GM23338 (cell line): Measurements from ENCODE around the gene RTN4RL1. TPM values are rescaled to one million over a fixed set of nuclear protein-coding genes. Genes with fewer than 3 reads are reported as not detected.
"Not testable (repeated sequence)": the region's sequence is repeated elsewhere in the genome, so short reads cannot be mapped to it uniquely, and the experiment has no call there.

Experiments used
- ATAC-seq: fragments of 200-7000 bp; cut with Tn5 transposase; 3 replicates; pipeline ENCODE4 v1.9.1; 2020
- DNase-seq: peaks from one replicate; pipeline ENCODE4 v3.0.0-alpha.2; 2015; ENCODE audit warnings: low spot score
- H2AFZ ChIP-seq: fragments of 200-600 bp; sonication (generic); 2 replicates; pipeline ENCODE4 v1.8.0; 2016; ENCODE audit warnings: antibody characterized with exemption, mild to moderate bottlenecking, moderate library complexity
- H3F3A ChIP-seq: fragments of 200-600 bp; sonication (generic); replicated peaks from 2 replicates; pipeline ENCODE4 v1.8.0; 2017; ENCODE audit warnings: antibody characterized with exemption, mixed run types, low read depth
- H3K27ac ChIP-seq: fragments of 200-600 bp; sonication (generic); 2 replicates; pipeline ENCODE4 v1.6.1; 2016; ENCODE audit warnings: low read depth
- H3K27me3 ChIP-seq: fragments of 200-600 bp; sonication (generic); 2 replicates; pipeline ENCODE4 v1.8.0; 2016; ENCODE audit warnings: mild to moderate bottlenecking, mixed run types, moderate library complexity; ENCODE audit not compliant: insufficient read depth
- H3K36me3 ChIP-seq: fragments of 200-600 bp; sonication (generic); 2 replicates; pipeline ENCODE4 v1.8.0; 2016; ENCODE audit warnings: mild to moderate bottlenecking; ENCODE audit not compliant: insufficient read depth
- H3K4me1 ChIP-seq: fragments of 200-600 bp; sonication (generic); 2 replicates; pipeline ENCODE4 v1.8.0; 2016; ENCODE audit warnings: mild to moderate bottlenecking, moderate library complexity; ENCODE audit not compliant: insufficient read depth
- H3K4me2 ChIP-seq: fragments of 200-600 bp; sonication (generic); 2 replicates; pipeline ENCODE4 v1.7.1; 2017; ENCODE audit warnings: mixed run types
- H3K4me3 ChIP-seq: fragments of 200-600 bp; sonication (generic); 2 replicates; pipeline ENCODE4 v1.6.1; 2016; ENCODE audit warnings: mixed run types
- H3K79me2 ChIP-seq: fragments of 200-600 bp; sonication (generic); replicated peaks from 2 replicates; pipeline ENCODE4 v1.8.0; 2017; ENCODE audit warnings: mild to moderate bottlenecking; ENCODE audit not compliant: insufficient read depth
- H3K9me2 ChIP-seq: fragments of 200-600 bp; sonication (generic); 2 replicates; pipeline ENCODE4 v1.8.0; 2017; ENCODE audit not compliant: insufficient read depth
- H4K20me1 ChIP-seq: fragments of 200-600 bp; sonication (generic); replicated peaks from 2 replicates; pipeline ENCODE4 v1.8.0; 2017; ENCODE audit warnings: mild to moderate bottlenecking; ENCODE audit not compliant: insufficient read depth
- H3K27ac Mint-ChIP-seq: 2 replicates; pipeline ENCODE4 v1.8.0; 2020; ENCODE audit warnings: inconsistent platforms, mild to moderate bottlenecking, moderate library complexity, mixed read lengths
- H3K27me3 Mint-ChIP-seq: 3 replicates; pipeline ENCODE4 v1.8.0; 2022; ENCODE audit warnings: low read depth, mild to moderate bottlenecking, moderate library complexity, mixed read lengths, inconsistent platforms; ENCODE audit not compliant: insufficient read depth, poor library complexity
- H3K36me3 Mint-ChIP-seq: 3 replicates; pipeline ENCODE4 v1.8.0; 2021; ENCODE audit warnings: low read depth, mild to moderate bottlenecking, inconsistent platforms, moderate library complexity, mixed read lengths
- H3K4me1 Mint-ChIP-seq: 3 replicates; pipeline ENCODE4 v1.8.0; 2020; ENCODE audit warnings: mild to moderate bottlenecking, inconsistent platforms, mixed read lengths
- H3K4me3 Mint-ChIP-seq: 3 replicates; pipeline ENCODE4 v1.8.0; 2021; ENCODE audit warnings: moderate library complexity, mild to moderate bottlenecking, inconsistent platforms, mixed read lengths
- H3K9me3 Mint-ChIP-seq: 3 replicates; pipeline ENCODE4 v1.8.0; 2020; ENCODE audit warnings: moderate library complexity, mild to moderate bottlenecking, inconsistent platforms, mixed read lengths
- ZNF114 ChIP-seq: fragments of 250-450 bp; sonication (Bioruptor Pico); IDR thresholded peaks from 2 replicates; pipeline ENCODE4 v1.5.0; 2020; ENCODE audit warnings: mild to moderate bottlenecking, moderate library complexity
- ZNF331 ChIP-seq: fragments of 250-450 bp; sonication (Bioruptor Pico); IDR thresholded peaks from 2 replicates; pipeline ENCODE4 v1.5.0; 2020; ENCODE audit warnings: low read depth, mild to moderate bottlenecking, moderate library complexity
- polyA plus RNA-seq: library from polyadenylated mRNA; unstranded; fragments of >200 nt; fragmentation: Nextera tagmentation; extraction: Ambion mirVana; gene quantifications from 2 replicates; pipeline ENCODE4 v1.2.1, GENCODE V29; 2016
- total RNA-seq: library from RNA; depleted of rRNA; stranded (reverse); fragments of >200 nt; shearing (Covaris generic); gene quantifications from 2 replicates; pipeline ENCODE4 v1.2.3, GENCODE V29; 2014
- TF ChIP-seq, protein P1 (sequence below): IDR thresholded peaks from 2 replicates; pipeline ENCODE4 v1.6.1; 2016; ENCODE audit warnings: antibody characterized with exemption
- TF ChIP-seq, protein P2 (sequence below), 2 experiments: fragments of 200-600 bp in 1 of 2; sonication (generic) in 1 of 2; conservative IDR thresholded peaks; 2 replicates each; pipeline versions ENCODE4 v1.5.1 to v1.6.1; 2016 to 2017; ENCODE audit warnings: antibody characterized with exemption in 2 of 2, low read depth in 2 of 2, mild to moderate bottlenecking in 2 of 2, moderate library complexity in 1 of 2
- TF ChIP-seq, protein P3 (sequence below): fragments of 250-450 bp; sonication (Bioruptor Pico); IDR thresholded peaks from 2 replicates; pipeline ENCODE4 v1.5.0; 2020; ENCODE audit warnings: mild to moderate bottlenecking, moderate library complexity

RTN4RL1 gene
- total and polyA plus RNA-seq, 2 experiments from 2014 or later = 0.17 TPM; not detected in 1

DNA sequence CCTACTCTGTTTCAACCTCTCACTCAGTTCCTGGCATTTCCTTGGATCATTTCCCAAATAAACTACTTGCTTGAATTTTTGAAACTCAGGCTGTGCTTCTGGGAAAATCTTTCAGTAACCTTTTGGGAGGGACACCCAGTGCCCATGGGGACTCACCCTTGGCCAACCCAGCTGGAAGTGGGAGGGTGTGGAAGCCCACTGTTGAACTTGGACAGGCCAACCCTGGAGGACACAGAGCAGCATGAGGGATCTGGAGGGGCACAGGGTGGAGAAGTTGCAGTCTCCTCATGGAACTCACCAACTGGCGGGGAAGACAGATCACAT is 11.2 kb downstream of the RTN4RL1 start:
- H3K4me2 ChIP-seq = no peak overlapping the region
- H3K27me3 Mint-ChIP-seq = peaks cover 36% of the 10 kb centered on the region
- peaks cover 11% of the 10 kb centered on the region; the same call in 1 of the 2 replicates for H3K27me3 ChIP-seq
- no peak overlapping the region for H3K4me3 ChIP-seq
- no peak for TF ChIP-seq ZNF331 (CRISPR knock-in tag)
- no peaks in the 10 kb centered on the region for H4K20me1 ChIP-seq
- H3F3A ChIP-seq = no peaks in the 10 kb centered on the region; the same call in 1 of the 2 replicates
- no peaks in the 10 kb centered on the region for H3K36me3 ChIP-seq
- no peaks in the 10 kb centered on the region; the same call in 2 of the 3 replicates for H3K9me3 Mint-ChIP-seq
- H3K4me1 Mint-ChIP-seq = peaks cover 17% of the 10 kb centered on the region
- no peak for ATAC-seq
- H3K9me2 ChIP-seq = no peaks in the 10 kb centered on the region
- H3K27ac Mint-ChIP-seq = no peak overlapping the region
- no peak overlapping the region for H3K4me3 Mint-ChIP-seq
- H3K4me1 ChIP-seq = peaks cover 13% of the 10 kb centered on the region; the same call in 1 of the 2 replicates
- no peak overlapping the region for H3K27ac ChIP-seq
- DNase-seq = no peak
- H2AFZ ChIP-seq = no peak overlapping the region
- H3K36me3 Mint-ChIP-seq = no peaks in the 10 kb centered on the region
- no peaks in the 10 kb centered on the region for H3K79me2 ChIP-seq

DNA sequence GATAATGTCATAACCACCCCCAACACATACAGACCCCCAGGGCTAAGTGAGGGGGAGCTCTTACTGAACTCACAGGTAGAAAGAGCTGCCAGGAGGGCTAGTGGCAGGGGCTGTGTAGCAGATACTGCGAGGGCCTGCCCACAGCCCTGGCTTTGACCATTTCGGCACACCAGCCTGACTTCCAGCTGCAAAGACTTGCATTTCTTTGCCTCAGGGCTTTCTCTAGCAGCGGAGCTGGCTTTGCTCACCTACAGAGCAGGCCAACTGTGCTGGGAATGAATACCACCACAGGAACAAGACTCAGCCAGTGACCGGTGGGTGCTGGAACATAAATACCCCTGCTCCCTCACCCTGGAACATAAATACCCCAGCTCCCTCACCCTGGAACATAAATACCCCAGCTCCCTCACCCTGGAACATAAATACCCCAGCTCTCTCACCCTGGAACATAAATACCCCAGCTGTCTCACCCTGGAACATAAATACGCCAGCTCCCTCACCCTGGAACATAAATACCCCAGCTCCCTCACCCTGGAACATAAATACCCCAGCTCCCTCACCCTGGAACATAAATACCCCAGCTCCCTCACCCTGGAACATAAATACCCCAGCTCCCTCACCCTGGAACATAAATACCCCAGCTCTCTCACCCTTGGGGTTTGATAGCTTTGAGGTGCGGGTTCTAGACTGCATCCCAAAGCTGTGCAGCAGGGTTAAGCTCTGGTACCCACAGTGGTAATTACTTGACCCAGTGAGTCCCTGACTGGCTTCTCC is 11.7 kb downstream of the RTN4RL1 start:
- H3K27me3 ChIP-seq, H3K36me3 ChIP-seq, H3K9me2 ChIP-seq, DNase-seq, H3K27ac Mint-ChIP-seq, H4K20me1 ChIP-seq, H2AFZ ChIP-seq, H3F3A ChIP-seq, H3K4me3 ChIP-seq, H3K36me3 Mint-ChIP-seq, H3K27ac ChIP-seq, H3K4me2 ChIP-seq, ATAC-seq, H3K79me2 ChIP-seq, H3K9me3 Mint-ChIP-seq, H3K4me3 Mint-ChIP-seq: not testable (repeated sequence)
- peaks cover 35% of the 10 kb centered on the region for H3K27me3 Mint-ChIP-seq
- H3K4me1 ChIP-seq = peaks cover 13% of the 10 kb centered on the region; the same call in 1 of the 2 replicates
- peaks cover 17% of the 10 kb centered on the region for H3K4me1 Mint-ChIP-seq

DNA sequence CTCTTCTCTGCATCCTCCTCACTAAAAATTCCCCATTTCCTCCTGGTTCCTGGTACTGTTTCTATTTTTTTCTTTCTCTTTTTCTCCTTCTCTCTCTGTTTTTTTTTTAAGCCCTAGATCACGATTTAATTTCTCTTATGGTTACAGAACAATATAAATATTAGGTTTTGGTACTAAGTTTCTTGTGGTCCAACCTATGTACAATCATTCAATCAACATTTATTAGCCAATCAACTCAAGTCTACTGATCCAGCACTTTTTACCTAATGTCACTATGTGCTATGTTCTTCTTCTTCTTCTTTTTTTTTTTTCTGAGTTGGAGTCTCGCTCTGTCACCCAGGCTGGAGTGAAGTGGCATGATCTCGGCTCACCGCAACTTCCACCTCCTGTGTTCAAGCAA is 12.6 kb downstream of the RTN4RL1 start:
- no peaks in the 10 kb centered on the region for H3K9me2 ChIP-seq
- H3K27me3 ChIP-seq = 0 out of 2 replicates have a peak, but pooled peaks cover 5% of the 10 kb centered on the region
- Mint-ChIP-seq H3K4me3 (no peak overlapping the region; the same call in 2 of the 3 replicates), H3K27ac (no peak overlapping the region), H3K9me3 (no peaks in the 10 kb centered on the region; the same call in 2 of the 3 replicates), H3K27me3 (peaks cover 27% of the 10 kb centered on the region), H3K36me3 (no peaks in the 10 kb centered on the region), H3K4me1 (peaks cover 17% of the 10 kb centered on the region)
- H3K79me2 ChIP-seq = no peaks in the 10 kb centered on the region
- H3K4me1 ChIP-seq = peaks cover 13% of the 10 kb centered on the region; the same call in 1 of the 2 replicates
- H3K27ac ChIP-seq = no peak overlapping the region
- H3K36me3 ChIP-seq = no peaks in the 10 kb centered on the region
- no peak overlapping the region for H3K4me3 ChIP-seq
- H3F3A ChIP-seq = no peaks in the 10 kb centered on the region; the same call in 1 of the 2 replicates
- DNase-seq (no peak), ATAC-seq (no peak)
- H3K4me2 ChIP-seq = no peak overlapping the region
- no peaks in the 10 kb centered on the region for H4K20me1 ChIP-seq
- H2AFZ ChIP-seq = no peak overlapping the region
- TF ChIP-seq, protein P1, sequence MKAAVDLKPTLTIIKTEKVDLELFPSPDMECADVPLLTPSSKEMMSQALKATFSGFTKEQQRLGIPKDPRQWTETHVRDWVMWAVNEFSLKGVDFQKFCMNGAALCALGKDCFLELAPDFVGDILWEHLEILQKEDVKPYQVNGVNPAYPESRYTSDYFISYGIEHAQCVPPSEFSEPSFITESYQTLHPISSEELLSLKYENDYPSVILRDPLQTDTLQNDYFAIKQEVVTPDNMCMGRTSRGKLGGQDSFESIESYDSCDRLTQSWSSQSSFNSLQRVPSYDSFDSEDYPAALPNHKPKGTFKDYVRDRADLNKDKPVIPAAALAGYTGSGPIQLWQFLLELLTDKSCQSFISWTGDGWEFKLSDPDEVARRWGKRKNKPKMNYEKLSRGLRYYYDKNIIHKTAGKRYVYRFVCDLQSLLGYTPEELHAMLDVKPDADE = no peak
- no peak for TF ChIP-seq ZNF114 (CRISPR knock-in tag)
- TF ChIP-seq, protein P2, sequence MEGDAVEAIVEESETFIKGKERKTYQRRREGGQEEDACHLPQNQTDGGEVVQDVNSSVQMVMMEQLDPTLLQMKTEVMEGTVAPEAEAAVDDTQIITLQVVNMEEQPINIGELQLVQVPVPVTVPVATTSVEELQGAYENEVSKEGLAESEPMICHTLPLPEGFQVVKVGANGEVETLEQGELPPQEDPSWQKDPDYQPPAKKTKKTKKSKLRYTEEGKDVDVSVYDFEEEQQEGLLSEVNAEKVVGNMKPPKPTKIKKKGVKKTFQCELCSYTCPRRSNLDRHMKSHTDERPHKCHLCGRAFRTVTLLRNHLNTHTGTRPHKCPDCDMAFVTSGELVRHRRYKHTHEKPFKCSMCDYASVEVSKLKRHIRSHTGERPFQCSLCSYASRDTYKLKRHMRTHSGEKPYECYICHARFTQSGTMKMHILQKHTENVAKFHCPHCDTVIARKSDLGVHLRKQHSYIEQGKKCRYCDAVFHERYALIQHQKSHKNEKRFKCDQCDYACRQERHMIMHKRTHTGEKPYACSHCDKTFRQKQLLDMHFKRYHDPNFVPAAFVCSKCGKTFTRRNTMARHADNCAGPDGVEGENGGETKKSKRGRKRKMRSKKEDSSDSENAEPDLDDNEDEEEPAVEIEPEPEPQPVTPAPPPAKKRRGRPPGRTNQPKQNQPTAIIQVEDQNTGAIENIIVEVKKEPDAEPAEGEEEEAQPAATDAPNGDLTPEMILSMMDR (conservative IDR thresholded peaks at IDR 0.05; ENCODE audit: low read depth in 2 of 2) = no peak
- TF ChIP-seq, protein P3, sequence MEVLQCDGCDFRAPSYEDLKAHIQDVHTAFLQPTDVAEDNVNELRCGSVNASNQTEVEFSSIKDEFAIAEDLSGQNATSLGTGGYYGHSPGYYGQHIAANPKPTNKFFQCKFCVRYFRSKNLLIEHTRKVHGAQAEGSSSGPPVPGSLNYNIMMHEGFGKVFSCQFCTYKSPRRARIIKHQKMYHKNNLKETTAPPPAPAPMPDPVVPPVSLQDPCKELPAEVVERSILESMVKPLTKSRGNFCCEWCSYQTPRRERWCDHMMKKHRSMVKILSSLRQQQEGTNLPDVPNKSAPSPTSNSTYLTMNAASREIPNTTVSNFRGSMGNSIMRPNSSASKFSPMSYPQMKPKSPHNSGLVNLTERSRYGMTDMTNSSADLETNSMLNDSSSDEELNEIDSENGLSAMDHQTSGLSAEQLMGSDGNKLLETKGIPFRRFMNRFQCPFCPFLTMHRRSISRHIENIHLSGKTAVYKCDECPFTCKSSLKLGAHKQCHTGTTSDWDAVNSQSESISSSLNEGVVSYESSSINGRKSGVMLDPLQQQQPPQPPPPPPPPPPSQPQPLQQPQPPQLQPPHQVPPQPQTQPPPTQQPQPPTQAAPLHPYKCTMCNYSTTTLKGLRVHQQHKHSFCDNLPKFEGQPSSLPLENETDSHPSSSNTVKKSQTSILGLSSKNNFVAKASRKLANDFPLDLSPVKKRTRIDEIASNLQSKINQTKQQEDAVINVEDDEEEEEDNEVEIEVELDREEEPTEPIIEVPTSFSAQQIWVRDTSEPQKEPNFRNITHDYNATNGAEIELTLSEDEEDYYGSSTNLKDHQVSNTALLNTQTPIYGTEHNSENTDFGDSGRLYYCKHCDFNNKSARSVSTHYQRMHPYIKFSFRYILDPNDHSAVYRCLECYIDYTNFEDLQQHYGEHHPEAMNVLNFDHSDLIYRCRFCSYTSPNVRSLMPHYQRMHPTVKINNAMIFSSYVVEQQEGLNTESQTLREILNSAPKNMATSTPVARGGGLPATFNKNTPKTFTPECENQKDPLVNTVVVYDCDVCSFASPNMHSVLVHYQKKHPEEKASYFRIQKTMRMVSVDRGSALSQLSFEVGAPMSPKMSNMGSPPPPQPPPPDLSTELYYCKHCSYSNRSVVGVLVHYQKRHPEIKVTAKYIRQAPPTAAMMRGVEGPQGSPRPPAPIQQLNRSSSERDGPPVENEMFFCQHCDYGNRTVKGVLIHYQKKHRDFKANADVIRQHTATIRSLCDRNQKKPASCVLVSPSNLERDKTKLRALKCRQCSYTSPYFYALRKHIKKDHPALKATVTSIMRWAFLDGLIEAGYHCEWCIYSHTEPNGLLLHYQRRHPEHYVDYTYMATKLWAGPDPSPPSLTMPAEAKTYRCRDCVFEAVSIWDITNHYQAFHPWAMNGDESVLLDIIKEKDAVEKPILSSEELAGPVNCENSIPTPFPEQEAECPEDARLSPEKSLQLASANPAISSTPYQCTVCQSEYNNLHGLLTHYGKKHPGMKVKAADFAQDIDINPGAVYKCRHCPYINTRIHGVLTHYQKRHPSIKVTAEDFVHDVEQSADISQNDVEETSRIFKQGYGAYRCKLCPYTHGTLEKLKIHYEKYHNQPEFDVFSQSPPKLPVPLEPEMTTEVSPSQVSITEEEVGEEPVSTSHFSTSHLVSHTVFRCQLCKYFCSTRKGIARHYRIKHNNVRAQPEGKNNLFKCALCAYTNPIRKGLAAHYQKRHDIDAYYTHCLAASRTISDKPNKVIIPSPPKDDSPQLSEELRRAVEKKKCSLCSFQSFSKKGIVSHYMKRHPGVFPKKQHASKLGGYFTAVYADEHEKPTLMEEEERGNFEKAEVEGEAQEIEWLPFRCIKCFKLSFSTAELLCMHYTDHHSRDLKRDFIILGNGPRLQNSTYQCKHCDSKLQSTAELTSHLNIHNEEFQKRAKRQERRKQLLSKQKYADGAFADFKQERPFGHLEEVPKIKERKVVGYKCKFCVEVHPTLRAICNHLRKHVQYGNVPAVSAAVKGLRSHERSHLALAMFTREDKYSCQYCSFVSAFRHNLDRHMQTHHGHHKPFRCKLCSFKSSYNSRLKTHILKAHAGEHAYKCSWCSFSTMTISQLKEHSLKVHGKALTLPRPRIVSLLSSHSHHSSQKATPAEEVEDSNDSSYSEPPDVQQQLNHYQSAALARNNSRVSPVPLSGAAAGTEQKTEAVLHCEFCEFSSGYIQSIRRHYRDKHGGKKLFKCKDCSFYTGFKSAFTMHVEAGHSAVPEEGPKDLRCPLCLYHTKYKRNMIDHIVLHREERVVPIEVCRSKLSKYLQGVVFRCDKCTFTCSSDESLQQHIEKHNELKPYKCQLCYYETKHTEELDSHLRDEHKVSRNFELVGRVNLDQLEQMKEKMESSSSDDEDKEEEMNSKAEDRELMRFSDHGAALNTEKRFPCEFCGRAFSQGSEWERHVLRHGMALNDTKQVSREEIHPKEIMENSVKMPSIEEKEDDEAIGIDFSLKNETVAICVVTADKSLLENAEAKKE = no peak
